COR-L47 (cell line): Measurements from ENCODE around the gene RNU2-63P.
"Not testable (repeated sequence)": the region's sequence is repeated elsewhere in the genome, so short reads cannot be mapped to it uniquely, and the experiment has no call there.

Experiments used
- DNase-seq: peaks from one replicate; lab custom pipeline; 2025; lab: John Stamatoyannopoulos, UW

Gene RNU2-63P

GRCh38 chr2:88016086-88016959 lies at the start of gene RNU2-63P:
RNU2-63P (minus strand) TSS chr2:88016547.
- DNase-seq: peak; percentile 46

GRCh38 chr2:88061295-88061694 lies 44.9 kb upstream of the RNU2-63P start:
- no peak for DNase-seq

GRCh38 chr2:88060907-88061275 lies 44.5 kb upstream of the RNU2-63P start:
- no peak for DNase-seq

- DNase-seq: peak; percentile 38
These were observed 43.9 kb upstream of the RNU2-63P start for GRCh38 chr2:88059979-88060906.

- no peak for DNase-seq
These were observed 41.8 kb upstream of the RNU2-63P start for GRCh38 chr2:88058191-88058590.

- no peak for DNase-seq
These were observed 41.1 kb upstream of the RNU2-63P start for GRCh38 chr2:88057437-88057844.

GRCh38 chr2:88055371-88056128 lies 39.2 kb upstream of the RNU2-63P start, which contains the start of gene KRCC1:
KRCC1 (minus strand) TSS chr2:88055783; CDS start chr2:88028563, 27,220 bp downstream.
- DNase-seq: peak; percentile 94

GRCh38 chr2:88054782-88055370 lies 38.5 kb upstream of the RNU2-63P start:
- DNase-seq: peak; percentile 0

- no peak for DNase-seq
These were observed 37.8 kb upstream of the RNU2-63P start for GRCh38 chr2:88053934-88054781.

- no peak for DNase-seq
These were observed 36.9 kb upstream of the RNU2-63P start for GRCh38 chr2:88053296-88053695.

- DNase-seq: no peak
These were observed 35.4 kb upstream of the RNU2-63P start for GRCh38 chr2:88051792-88052191.

GRCh38 chr2:88049622-88050021 lies 33.3 kb upstream of the RNU2-63P start:
- DNase-seq: no peak

GRCh38 chr2:88048541-88048940 lies 32.2 kb upstream of the RNU2-63P start:
- DNase-seq: no peak

- DNase-seq: not testable (repeated sequence)
These were observed 29.2 kb upstream of the RNU2-63P start for GRCh38 chr2:88045561-88045960.

GRCh38 chr2:88042476-88042875 lies 26.1 kb upstream of the RNU2-63P start:
- no peak for DNase-seq

GRCh38 chr2:88038263-88039105 lies 22.1 kb upstream of the RNU2-63P start:
- DNase-seq: no peak

GRCh38 chr2:88036606-88037005 lies 20.3 kb upstream of the RNU2-63P start:
- DNase-seq: no peak

GRCh38 chr2:88036182-88036581 lies 19.8 kb upstream of the RNU2-63P start:
- DNase-seq: no peak

- no peak for DNase-seq
These were observed 15.8 kb upstream of the RNU2-63P start for GRCh38 chr2:88032070-88032702.
